Retina (tissue), 1 donor: Measurements from ENCODE around the gene IFIT1.
A peak's percentile ranks its signal among the peaks of the same experiment; 100 is the strongest.
"Not testable (repeated sequence)": the region's sequence is repeated elsewhere in the genome, so short reads cannot be mapped to it uniquely, and the experiment has no call there.

Source experiments
- DNase-seq: peaks from one replicate; pipeline ENCODE4 v3.0.0-alpha.2; 2016

IFIT1 gene

DNA sequence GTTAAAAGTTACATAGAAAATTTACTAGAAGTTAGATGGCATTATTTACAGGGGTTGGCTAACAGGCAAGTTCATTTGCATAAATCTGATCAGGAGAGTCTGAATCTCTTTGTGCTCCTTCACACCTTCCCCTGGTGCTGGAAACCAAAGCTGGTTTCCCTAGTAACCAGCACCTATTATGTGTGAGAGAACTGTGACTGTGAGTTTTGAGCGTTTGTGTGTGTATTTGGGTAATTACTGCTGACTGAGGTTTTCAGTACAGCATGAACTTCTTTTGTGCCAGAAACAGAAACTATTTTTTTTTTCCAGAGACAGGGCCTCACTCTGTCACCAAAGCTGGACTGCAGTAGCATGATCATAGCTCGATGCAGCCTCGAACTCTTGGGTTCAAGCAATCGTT is 24.9 kb upstream of the IFIT1 start:
- DNase-seq: no peak

DNA sequence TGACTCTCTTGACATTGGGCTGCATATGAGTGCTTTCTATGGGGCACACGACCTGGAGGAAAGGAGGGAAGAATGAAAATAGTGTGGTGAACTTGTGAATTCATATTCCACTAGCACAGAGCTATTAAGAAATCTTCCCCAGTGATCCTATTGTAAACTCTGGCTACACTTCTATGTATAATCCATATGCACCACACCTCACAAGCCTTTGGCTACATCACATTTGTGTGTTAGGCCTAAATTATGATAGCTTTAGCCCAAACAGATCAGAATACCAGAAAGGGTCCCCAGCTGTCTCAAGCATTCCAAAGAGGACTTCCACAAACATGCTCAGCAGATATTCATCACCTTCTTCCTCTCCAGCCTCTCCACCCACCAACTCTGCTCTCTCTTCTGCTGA is 24.3 kb upstream of the IFIT1 start:
- DNase-seq: no peak

DNA sequence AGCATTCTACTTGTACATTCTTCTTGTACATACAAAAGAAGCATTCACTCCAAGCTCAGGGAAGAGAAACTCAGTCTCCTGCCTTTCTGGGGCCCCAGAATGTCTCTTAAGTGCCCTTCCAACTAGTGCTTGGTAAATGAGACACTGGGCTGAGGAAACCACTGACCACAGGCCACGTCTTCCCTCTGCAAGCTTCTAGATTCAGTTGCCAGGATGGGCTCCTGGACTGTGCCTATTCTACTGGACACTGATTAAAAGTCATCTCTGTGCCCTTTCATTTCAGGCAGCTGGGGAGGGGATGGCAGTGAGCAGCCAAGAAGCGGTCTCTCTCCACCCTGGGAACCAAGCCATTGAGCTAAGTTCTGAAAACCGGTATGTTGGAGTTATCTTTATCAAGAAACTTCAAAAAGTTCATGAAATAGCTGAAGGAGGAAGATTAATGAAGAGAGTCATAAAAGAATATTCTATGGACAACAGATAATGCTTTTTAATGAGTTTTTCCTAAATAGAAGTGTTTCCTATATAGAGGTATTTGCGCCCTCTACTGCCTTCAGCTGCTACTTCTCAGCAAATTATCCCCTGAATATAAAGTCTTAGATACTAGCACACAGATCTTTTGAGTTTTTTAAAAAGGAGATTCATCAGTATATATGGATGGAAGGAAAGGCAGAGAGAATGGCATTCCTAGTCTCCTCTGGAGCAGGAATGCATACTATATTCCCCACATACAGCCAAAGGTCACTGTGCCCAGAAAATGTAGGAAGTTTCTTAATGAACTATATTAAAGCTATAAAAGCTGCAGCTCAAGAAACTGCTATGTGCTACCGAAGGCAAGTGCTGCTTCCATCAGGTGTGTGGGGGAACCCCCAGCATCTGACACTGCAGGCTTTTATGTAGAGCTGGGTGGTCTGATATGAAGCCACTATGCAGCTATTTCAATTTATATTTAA is 23.0 kb upstream of the IFIT1 start:
- DNase-seq: peak; percentile 7

DNA sequence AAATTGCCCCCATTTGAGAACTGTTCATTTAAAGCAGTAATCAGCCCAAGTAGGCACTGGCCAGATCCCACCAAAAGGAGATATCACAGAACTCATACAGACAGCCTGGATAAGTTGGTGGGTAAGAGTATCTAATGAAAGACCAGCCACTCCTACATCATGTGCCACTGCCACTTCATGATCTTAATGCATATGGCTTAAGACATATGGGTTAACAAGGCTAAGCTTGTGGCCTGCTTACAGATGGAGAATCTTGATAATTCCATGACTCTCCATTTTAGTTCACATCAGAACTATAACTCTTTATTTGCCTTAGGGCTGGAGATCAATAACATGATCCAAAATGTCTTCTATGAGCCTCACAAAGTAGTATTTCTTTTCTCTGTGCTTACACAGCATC is 21.3 kb upstream of the IFIT1 start:
- no peak for DNase-seq

DNA sequence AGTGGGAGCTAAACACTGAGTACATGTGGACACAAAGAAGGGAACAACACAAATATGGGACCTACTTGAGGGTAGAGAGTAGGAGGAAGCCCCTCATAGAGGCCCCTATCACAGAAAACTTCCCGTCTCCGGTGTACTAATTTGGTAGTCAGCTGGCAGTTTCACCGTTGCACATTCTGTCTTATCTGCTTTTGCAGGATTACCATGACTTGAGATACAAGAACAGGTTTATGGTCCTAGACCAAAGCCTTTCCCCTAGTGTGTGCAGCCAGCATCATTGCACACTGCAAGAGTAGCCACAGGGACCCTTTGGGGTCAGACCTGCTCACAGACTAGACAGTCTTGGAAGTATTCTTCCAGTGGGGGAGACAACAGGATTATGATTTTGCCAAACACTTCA is 20.4 kb upstream of the IFIT1 start:
- DNase-seq: no peak

DNA sequence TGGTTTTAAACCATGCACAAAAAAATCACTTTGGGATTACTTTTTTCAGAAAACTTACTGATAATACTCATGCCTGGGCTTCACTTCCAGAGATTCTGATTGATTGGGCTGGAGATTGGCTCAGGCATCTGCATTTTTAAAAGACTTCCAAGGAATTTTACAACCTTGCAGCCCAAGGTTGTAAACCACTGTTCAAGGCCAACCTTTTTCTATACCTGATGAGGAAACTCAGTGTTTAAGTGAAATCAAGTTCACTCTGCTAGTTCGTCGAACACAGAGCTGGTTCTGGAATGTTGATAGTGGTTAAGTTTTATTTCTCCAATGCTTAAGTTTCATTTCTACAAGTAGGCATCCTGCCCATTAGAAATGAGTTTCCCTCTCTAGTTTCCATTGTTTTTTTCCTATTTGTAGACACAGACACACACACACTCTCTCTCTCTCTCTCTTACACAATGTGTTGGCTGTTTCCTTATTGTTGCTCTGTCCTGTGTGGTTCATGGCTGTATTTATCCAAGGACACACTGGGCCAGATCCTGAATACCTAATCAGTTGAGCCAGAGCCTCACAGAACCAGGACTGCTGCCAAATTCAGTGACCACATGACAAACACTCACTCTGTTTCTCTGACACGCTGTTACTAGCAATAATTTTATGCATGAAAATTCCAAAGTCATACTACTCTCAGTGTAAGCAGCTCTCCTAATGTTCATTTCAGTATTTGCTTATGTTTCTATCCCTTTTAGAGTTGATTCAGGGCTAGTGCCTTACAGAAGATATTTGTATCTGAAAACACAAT is 18.3 kb upstream of the IFIT1 start:
- DNase-seq: no peak

DNA sequence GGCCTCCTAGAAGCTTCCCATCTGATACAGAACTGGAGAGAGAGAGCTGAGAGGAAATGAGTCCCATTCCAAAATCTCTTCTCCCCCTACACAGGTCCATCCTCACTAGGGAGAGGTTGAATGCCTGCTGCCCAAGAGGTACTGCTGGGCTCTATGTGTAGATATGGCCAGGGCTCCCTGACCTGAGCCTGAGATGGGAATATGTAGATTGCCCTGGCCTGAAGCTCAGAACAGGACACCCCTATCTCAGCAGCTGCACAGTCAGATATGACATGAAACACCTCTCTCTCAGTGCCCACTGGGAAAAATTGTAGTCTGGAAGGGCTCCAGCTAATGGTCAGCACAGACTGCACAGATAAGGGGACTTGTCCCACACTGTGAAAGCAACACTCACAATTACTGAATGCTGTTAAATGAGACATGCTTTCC is 17.7 kb upstream of the IFIT1 start:
- DNase-seq: no peak

DNA sequence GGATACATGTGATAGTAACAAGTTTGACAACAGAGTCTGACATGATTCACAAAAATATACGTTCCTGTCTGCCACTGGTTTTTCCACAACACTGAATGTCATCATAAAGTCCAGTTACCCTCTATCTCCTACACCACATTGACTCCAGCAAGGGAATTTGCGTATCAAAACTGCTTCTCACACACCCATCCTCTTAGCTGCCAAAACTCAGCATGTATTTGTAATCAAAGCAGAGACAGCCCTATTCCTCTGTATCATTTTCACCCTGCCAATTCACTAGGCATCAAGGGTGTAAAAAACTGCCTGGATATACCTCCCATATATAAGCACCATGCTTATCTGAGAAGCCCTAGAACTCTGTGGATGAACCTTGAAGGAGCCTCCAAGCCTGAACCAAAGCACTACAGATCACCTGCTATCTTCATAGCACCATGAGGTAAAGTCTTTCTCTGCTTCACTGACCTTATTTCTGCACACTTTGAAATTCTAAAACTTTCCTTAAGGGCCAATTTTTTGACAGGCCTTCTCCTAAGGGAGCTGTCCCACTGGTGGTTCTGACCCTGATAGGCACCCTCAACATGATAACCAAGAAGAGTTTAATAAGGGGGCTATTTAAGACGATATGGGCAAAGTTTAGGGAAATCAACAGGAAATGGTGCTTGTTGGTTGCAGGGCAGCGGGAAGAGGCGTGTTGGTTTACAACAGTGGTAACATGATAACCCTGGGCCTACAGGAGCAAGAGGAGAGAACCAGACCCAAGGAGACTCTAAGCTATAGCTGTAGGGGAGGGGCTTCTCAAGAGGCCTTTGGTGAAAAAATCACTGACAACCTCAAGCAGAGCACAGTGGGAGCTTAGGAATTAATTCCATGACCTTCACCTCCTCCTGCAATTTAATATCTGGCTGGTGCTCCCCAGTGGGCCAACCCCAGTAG is 14.5 kb upstream of the IFIT1 start, which contains the start of gene IFIT1B:
Gene IFIT1B (plus strand): TSS at position 352 of the 933 bp plus-strand sequence. CDS start 80 bp downstream, at position 432.
- DNase-seq: no peak

DNA sequence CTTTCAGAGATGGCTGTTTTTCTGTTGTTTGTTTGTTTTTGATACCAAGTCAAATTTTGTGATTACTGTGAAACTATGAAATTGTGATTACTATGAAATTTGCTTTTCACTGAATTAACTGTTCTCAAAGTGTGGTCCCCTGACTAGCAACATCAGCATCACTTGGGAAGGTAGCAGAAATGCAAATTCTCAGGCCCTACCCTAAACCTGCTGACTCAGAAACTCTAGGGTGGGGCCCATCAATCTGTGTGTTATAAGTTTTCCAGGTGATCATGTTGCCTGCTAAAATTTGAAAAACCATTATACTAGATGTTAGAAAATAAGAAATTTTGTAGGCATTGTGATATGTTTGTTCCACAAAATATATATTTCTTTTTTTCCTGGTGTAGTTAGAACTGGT is 13.3 kb upstream of the IFIT1 start:
- no peak for DNase-seq

DNA sequence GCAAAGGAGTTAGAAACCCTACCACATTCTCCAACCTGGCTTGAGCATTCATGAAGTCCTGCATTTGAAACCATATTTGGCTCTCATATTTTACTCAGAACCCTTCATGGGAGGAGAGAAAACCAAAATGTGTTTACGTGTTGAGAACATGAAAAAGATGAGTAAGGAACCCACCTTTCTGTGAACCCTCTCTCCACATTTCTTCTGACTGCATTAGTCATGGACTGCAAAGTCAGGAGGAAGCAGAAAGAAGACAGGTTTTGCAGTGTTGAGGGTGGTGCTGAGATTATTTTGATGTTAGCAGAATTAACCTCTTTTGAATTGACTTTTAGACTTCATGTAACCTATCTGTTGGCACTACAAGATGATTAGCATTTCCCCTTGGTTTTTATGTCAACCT is 9.7 kb upstream of the IFIT1 start:
- no peak for DNase-seq

DNA sequence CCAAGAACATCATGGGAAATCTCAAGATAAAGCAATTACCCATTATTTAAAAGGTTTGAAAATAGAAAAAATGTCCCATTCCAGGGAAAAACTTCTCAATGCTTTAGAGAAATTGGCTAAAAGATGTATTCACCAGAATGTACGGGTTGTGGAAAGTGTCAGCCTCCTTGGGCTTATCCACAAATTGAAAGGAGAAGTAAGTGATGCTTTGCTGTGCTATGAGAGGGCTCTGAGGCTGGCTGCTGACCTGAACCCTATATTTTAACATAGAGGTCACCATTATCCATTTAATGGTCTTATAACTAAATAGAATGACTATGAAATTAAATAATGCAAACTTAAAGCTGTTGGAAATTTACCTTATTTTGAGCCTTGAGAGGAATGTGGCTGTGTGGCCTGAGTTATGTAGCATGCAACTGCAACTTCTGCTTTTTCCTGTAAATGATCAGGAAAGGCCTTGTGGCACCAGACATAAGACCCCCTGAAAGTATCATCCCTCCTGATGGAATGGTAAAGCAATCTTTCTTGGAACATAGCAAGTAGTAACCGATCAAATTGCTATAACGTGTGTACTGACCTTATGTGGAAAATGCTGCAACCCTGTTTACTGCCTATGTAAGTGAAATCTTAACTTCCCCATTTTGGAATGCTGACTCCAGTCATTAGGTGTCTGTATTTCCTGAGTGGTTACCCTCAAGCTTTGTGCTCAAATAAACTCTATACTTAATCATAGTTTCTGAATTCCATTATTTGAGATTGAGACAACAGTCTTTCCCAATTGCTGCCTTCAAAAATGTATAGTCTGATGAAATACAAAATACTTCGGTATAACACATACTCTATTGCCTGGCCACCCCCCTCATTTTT is 7.7 kb upstream of the IFIT1 start:
- no peak for DNase-seq

DNA sequence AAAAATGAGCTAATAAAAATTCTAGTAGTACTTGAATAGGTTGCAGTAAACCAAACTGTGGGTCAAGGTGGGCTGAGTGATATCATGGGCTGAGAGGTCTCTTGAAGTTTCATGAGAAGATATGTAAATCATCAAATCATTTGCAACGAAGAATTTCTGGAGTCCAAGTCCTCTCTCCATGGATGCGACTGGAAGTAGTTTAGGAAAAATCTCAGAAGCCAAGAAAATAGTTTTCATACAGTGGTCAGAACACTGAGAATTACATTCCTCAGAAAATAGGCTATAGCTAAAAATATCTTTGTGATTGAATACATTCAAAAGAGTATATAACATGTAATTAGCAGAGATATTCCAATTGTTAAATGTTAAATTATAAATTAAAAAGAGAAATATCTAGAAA is 3.6 kb upstream of the IFIT1 start:
- no peak for DNase-seq

DNA sequence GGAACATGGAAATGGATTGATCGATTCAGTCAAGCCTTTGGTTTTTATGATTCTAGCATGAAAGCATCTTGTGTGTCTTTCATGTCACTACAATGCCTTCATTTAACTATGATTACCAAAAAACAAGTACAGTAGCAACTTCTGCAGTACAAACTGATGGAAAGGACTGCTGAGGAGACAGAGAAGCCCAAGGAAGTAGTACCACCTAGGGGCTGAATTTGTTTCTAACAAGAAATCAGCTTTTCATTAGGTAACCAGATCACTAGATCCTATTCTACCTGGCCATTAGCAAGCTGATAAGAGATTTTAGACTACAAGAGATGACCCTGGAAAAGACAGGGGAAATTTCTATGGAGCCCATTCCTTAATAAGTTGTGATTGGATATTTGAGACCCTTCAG is 3.2 kb upstream of the IFIT1 start:
- no peak for DNase-seq

DNA sequence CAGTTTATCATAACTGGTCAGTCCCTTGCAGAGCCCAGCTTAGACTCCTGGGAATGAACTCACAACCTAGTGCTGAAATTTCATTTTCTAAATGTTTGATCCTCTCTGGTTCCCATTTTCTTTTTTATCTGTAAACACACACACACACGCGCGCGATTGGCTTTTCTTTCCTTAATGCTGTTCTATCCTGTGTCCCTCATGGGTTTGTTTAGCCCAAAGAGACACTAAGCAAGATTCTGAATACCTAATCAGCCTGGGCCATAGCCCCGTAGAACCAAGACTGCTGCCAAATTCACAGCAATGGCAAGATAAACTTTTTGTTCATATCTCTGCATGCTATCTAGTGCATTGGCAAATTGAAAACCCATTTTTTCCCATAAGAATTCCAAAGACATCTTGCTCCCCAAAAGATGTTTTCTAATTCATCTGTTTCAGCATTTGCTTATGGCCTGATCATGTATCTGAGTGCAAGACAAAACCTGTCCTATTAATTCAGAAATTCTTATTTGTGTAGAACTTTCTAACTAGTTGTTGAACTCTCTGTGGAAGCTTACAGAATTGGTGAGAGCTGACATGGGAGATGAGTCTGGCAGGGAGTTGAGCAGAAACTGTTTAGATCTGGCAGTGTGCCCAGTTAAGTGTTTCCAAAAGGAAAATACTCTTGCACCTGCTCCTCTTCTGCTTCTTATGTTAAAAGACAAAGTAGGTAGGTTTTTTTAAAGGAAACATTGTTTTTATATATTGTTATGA is 1.8 kb upstream of the IFIT1 start:
- DNase-seq: no peak

DNA sequence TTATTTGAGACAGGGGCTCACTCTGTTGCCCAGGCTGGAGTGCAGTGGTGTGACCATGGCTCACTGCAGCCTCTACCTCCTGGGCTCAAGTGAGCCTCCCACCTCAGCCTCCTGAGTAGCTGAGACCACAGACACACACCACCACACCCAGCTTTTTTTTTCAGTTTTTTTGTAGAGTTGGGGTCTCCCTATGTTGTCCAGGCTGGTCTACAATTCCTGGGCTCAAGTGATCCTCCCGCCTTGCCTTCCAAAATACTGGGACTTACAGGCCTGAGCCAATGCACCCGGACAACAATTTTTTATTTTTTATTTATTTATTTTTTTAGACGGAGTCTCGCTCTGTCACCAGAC is 1.2 kb upstream of the IFIT1 start:
- DNase-seq: not testable (repeated sequence)

DNA sequence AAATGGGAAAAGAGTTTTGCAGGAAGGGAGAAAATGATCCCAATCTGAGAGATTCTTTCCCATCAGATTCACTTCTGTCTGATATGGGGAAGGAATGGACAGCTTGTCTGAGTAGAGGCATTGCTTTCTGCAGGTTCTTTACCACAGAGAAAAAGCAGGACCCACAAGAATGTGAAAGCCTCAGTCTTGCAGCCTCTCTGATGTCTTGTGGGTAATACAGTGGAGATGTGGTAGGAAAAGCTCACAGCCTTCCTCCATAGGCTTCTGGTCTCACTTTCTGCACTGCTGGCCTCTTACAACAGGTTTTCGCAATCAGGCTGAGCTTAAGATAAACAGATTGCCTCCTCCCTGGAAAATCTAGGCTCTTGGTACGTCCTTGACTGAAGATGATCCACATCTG is 551 bp downstream of the IFIT1 start:
- DNase-seq: no peak

DNA sequence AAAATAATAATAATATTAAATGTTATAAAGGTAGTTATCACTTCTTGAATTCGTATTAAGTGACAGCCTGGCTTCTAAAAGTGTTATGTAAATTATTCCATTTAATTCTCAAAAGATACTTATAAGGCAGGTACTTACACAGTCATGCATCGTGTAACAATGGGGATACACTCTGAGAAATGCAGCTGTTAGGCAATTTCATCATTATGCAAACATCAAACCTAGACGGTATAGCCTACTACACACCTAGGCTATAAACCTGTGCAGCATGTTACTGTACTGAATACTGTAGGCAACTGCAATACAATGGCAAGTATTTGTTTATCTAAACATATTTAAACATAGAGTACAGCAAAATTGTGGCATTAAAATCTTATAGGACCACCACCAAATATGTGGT is 1.5 kb downstream of the IFIT1 start:
- no peak for DNase-seq

DNA sequence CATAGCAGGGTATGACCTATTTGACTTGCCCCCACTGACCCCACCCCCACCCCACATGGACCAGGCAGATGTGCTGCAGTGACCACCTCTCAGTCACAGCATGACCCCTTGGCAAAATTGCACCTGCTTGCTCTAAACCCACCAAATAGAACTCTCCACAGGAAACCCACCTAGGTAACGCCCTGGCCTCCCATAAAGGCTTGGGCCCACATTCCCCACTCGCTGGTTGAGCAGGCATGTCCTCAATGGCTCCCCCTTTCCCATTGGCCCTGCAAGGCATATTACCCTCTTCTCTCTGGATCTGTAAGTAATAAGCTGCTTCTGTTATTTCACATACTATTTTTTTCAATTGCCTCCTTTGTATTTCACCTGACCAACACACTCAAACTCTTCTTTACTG is 2.7 kb downstream of the IFIT1 start:
- no peak for DNase-seq

DNA sequence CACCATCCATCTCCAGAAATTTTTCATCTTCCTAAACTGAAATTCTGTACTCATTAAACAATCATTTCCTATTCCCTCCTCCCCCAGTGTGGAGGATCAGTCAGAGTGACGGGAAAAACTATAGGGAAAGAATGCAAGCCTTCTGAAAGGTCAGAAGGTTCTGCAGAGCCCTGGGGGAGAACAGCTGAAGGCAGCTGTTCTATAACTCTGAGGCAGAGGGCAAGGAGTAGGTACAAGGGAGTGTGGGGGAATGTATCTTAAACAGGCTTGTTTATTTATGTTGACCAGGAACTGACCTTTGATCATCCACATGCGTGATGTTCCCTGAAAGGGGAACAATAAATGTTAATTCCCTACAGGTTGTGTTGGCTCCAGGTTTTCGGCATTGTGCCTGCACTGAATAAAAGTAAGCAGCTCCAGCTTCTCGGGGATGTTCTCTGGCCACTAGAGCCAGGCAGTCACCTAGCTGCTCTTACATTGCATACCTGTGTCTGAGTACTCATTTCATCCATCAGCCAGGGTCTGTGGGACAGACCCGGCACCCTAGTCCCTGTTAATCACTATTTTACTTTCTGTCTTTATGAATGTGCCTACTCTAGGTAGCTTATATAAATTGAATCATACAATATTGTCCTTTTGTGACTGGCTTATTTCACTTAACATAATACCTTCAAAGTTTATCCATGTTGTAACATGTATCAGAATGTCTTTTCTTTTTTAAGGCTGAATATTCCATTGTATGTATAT is 5.8 kb downstream of the IFIT1 start:
- no peak for DNase-seq

DNA sequence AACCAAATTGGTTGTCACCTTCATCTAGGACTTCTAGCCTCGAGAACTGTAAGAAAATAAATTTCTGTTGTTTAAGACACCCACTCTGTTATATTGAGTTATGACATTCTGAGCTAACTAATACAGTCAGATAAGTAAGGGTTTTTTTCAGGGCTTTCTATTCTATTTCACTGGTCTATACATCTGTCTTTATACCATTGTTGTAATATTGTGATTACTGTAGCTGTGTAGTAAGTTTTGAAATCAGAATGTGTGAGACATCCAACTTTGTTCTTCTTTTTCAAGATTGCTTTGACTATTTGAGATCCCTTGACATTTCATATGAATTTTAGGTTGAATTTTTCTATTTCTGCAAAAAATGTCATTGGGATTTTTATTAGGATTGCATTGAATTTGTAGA is 7.5 kb downstream of the IFIT1 start:
- DNase-seq: no peak
